Neural cell (in vitro differentiated cells): ENCODE measurements around the gene WDR70. TPM values are rescaled to one million over a fixed set of nuclear protein-coding genes. Genes with fewer than 3 reads are reported as not detected.
A peak's percentile ranks its signal among the peaks of the same experiment; 100 is the strongest.

Experiments used
- H2AFZ ChIP-seq: fragments of 200-600, 300-800 bp; sonication (generic), shearing (Covaris generic); 2 replicates; pipeline ENCODE4 v1.6.0; 2014; ENCODE audit warnings: low read depth, mild to moderate bottlenecking, antibody characterized with exemption, low read length, moderate library complexity
- H3F3A ChIP-seq: fragments of 200-600 bp; shearing (Covaris generic); 2 replicates; pipeline ENCODE4 v1.6.1; 2016; ENCODE audit warnings: mild to moderate bottlenecking, moderate library complexity, mixed read lengths, antibody characterized with exemption, low read length; ENCODE audit not compliant: insufficient read depth, poor library complexity, severe bottlenecking
- H3K27ac ChIP-seq: fragments of 200-600, 300-800 bp; sonication (generic), shearing (Covaris generic); 2 replicates; pipeline ENCODE4 v1.5.1; 2014; ENCODE audit warnings: mild to moderate bottlenecking, low read length, moderate library complexity
- H3K27me3 ChIP-seq: fragments of 300-800, 200-600 bp; sonication (generic), shearing (Covaris generic); 2 replicates; pipeline ENCODE4 v1.6.0; 2014; ENCODE audit warnings: mild to moderate bottlenecking, low read depth, low read length, moderate library complexity; ENCODE audit not compliant: insufficient read depth
- H3K36me3 ChIP-seq: fragments of 300-800, 200-600 bp; sonication (generic), shearing (Covaris generic); 2 replicates; pipeline ENCODE4 v1.5.1; 2014; ENCODE audit warnings: mild to moderate bottlenecking, antibody characterized with exemption, low read length, moderate library complexity; ENCODE audit not compliant: insufficient read depth
- H3K4me2 ChIP-seq: fragments of 300-800, 200-600 bp; sonication (generic), shearing (Covaris generic); 2 replicates; pipeline ENCODE4 v1.6.0; 2014; ENCODE audit warnings: mild to moderate bottlenecking, low read length
- H3K4me3 ChIP-seq: fragments of 300-800, 200-600 bp; sonication (generic), shearing (Covaris generic); 2 replicates; pipeline ENCODE4 v1.5.1; 2014; ENCODE audit warnings: mild to moderate bottlenecking, low read length, moderate library complexity
- H3K79me2 ChIP-seq: fragments of 200-600 bp; shearing (Covaris generic); replicated peaks from 2 replicates; pipeline ENCODE4 v1.6.0; 2014; ENCODE audit warnings: mild to moderate bottlenecking, low read length, moderate library complexity; ENCODE audit not compliant: insufficient read depth
- H3K9ac ChIP-seq: fragments of 300-800, 200-600 bp; sonication (generic), shearing (Covaris generic); 2 replicates; pipeline ENCODE4 v1.6.1; 2016; ENCODE audit warnings: mild to moderate bottlenecking, low read length, mixed read lengths
- H3K9me2 ChIP-seq: fragments of 200-600 bp; shearing (Covaris generic); 2 replicates; pipeline ENCODE4 v1.6.1; 2016; ENCODE audit warnings: mild to moderate bottlenecking, low read length, mixed read lengths; ENCODE audit not compliant: insufficient read depth
- H3K9me3 ChIP-seq: fragments of 200-600, 300-800 bp; sonication (generic), shearing (Covaris generic); 2 replicates; pipeline ENCODE4 v1.6.1; 2016; ENCODE audit warnings: mild to moderate bottlenecking, mixed run types, low read length, moderate library complexity, mixed read lengths
- H4K20me1 ChIP-seq: fragments of 200-600 bp; shearing (Covaris generic); 2 replicates; pipeline ENCODE4 v1.6.1; 2016; ENCODE audit warnings: mild to moderate bottlenecking, mixed run types; ENCODE audit not compliant: insufficient read depth
- EP300 ChIP-seq: fragments of 450-650 bp; conservative IDR thresholded peaks from 2 replicates; pipeline ENCODE4 v1.6.1; 2014; ENCODE audit warnings: antibody characterized with exemption, mild to moderate bottlenecking, moderate library complexity; ENCODE audit not compliant: poor library complexity, severe bottlenecking
- EZH2 ChIP-seq: fragments of 200-600, 300-800 bp; shearing (Covaris generic), sonication (generic); IDR thresholded peaks from 2 replicates; pipeline ENCODE4 v1.6.1; 2014; ENCODE audit warnings: antibody characterized with exemption, low read length, borderline replicate concordance, mild to moderate bottlenecking; ENCODE audit not compliant: insufficient read depth, poor library complexity, severe bottlenecking
- MXI1 ChIP-seq: fragments of 450-650 bp; conservative IDR thresholded peaks from 2 replicates; pipeline ENCODE4 v1.6.1; 2014; ENCODE audit warnings: antibody characterized with exemption, mild to moderate bottlenecking; ENCODE audit not compliant: poor library complexity, severe bottlenecking
- POLR2AphosphoS5 ChIP-seq: IDR thresholded peaks from 2 replicates; pipeline ENCODE4 v1.6.1; 2012
- RAD21 ChIP-seq: fragments of 450-650 bp; conservative IDR thresholded peaks from 2 replicates; pipeline ENCODE4 v1.6.1; 2014; ENCODE audit warnings: antibody characterized with exemption, mild to moderate bottlenecking, moderate library complexity
- SMC3 ChIP-seq: fragments of 450-650 bp; conservative IDR thresholded peaks from 2 replicates; pipeline ENCODE4 v1.6.1; 2014; ENCODE audit warnings: antibody characterized with exemption, mild to moderate bottlenecking, moderate library complexity; ENCODE audit not compliant: poor library complexity
- TAF1 ChIP-seq: IDR thresholded peaks from 2 replicates; pipeline ENCODE4 v1.6.1; 2012; ENCODE audit warnings: low read depth
- polyA plus RNA-seq: library from polyadenylated mRNA; depleted of rRNA; stranded (reverse); fragments of >200 nt; gene quantifications from 2 replicates; pipeline ENCODE4 v1.2.3, GENCODE V29; 2014
- TF ChIP-seq, protein P1 (sequence below): IDR thresholded peaks from 2 replicates; pipeline ENCODE4 v1.6.1; 2012; ENCODE audit warnings: borderline replicate concordance
- TF ChIP-seq, protein P2 (sequence below): fragments of 450-650 bp; IDR thresholded peaks from 2 replicates; pipeline ENCODE4 v1.5.1; 2014; ENCODE audit warnings: antibody characterized with exemption, mild to moderate bottlenecking, moderate library complexity; ENCODE audit not compliant: poor library complexity, severe bottlenecking

WDR70 gene
- polyA plus RNA-seq, 1 donor from 2014 or later = 40.9 TPM

DNA sequence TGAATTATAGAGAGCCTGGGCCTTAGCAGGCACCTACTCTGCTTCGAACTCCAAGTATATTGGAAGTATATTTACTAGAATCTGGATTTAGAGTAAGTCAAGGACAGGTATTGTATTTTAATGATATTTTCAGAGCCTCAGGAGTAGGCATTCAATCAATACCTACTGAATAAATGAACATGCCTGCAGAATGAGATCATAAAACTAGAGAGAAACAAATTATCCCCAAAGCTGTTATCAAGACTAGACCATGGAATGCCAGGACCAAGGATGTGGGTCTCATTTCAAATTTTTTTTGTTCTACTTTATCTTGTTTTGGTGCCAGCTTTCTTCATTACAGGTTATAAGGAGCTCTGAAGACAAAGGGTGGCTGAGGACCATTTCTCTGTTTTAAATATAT, 394.7 kb downstream of the WDR70 start:
- no peaks in the 10 kb centered on the region for H3K79me2 ChIP-seq
- no peaks in the 10 kb centered on the region for H3K27me3 ChIP-seq
- no peaks in the 10 kb centered on the region for H4K20me1 ChIP-seq
- H3F3A ChIP-seq = no peaks in the 10 kb centered on the region
- no peak overlapping the region for H3K4me3 ChIP-seq
- H3K9ac ChIP-seq = no peak overlapping the region
- TF ChIP-seq EP300 (no peak), POLR2AphosphoS5 (no peak), EZH2 (no peak), RAD21 (no peak), TAF1 (no peak), SMC3 (no peak), MXI1 (no peak)
- TF ChIP-seq, protein P1, sequence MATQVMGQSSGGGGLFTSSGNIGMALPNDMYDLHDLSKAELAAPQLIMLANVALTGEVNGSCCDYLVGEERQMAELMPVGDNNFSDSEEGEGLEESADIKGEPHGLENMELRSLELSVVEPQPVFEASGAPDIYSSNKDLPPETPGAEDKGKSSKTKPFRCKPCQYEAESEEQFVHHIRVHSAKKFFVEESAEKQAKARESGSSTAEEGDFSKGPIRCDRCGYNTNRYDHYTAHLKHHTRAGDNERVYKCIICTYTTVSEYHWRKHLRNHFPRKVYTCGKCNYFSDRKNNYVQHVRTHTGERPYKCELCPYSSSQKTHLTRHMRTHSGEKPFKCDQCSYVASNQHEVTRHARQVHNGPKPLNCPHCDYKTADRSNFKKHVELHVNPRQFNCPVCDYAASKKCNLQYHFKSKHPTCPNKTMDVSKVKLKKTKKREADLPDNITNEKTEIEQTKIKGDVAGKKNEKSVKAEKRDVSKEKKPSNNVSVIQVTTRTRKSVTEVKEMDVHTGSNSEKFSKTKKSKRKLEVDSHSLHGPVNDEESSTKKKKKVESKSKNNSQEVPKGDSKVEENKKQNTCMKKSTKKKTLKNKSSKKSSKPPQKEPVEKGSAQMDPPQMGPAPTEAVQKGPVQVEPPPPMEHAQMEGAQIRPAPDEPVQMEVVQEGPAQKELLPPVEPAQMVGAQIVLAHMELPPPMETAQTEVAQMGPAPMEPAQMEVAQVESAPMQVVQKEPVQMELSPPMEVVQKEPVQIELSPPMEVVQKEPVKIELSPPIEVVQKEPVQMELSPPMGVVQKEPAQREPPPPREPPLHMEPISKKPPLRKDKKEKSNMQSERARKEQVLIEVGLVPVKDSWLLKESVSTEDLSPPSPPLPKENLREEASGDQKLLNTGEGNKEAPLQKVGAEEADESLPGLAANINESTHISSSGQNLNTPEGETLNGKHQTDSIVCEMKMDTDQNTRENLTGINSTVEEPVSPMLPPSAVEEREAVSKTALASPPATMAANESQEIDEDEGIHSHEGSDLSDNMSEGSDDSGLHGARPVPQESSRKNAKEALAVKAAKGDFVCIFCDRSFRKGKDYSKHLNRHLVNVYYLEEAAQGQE = no peak
- TF ChIP-seq, protein P2, sequence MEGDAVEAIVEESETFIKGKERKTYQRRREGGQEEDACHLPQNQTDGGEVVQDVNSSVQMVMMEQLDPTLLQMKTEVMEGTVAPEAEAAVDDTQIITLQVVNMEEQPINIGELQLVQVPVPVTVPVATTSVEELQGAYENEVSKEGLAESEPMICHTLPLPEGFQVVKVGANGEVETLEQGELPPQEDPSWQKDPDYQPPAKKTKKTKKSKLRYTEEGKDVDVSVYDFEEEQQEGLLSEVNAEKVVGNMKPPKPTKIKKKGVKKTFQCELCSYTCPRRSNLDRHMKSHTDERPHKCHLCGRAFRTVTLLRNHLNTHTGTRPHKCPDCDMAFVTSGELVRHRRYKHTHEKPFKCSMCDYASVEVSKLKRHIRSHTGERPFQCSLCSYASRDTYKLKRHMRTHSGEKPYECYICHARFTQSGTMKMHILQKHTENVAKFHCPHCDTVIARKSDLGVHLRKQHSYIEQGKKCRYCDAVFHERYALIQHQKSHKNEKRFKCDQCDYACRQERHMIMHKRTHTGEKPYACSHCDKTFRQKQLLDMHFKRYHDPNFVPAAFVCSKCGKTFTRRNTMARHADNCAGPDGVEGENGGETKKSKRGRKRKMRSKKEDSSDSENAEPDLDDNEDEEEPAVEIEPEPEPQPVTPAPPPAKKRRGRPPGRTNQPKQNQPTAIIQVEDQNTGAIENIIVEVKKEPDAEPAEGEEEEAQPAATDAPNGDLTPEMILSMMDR = no peak
- no peaks in the 10 kb centered on the region for H3K9me2 ChIP-seq
- no peak overlapping the region for H3K27ac ChIP-seq
- H3K4me2 ChIP-seq = no peak overlapping the region
- H3K36me3 ChIP-seq = no peaks in the 10 kb centered on the region
- H3K9me3 ChIP-seq = peaks cover 5% of the 10 kb centered on the region
- no peak overlapping the region for H2AFZ ChIP-seq

DNA sequence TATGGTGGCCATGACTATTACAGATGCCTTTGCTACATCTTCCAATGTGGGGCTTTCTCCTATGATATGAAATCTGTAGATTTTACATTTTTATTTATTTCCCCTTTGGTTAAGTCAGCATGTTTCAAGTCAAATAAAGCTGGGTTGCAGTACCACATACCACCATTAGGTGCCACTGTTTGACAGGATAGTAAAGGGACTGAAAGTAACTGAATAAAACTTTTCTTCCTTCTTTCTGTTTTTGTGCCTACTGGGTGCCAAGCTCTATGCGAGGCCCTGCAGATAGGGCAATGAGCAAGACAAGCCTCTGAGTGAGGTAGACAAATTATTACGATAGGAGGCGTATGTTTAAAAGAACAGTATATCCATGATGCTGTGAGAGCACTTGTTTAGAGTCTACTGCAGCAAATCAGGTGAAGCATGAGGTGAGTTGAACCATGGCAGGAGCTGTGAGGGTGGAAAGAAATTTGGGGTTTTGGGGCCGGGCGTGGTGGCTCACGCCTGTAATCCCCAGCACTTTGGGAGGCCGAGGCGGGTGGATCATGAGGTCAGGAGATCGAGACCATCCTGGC, 395.9 kb downstream of the WDR70 start:
- H3K4me2 ChIP-seq = no peak overlapping the region
- no peaks in the 10 kb centered on the region for H3K9me2 ChIP-seq
- no peak overlapping the region for H3K9ac ChIP-seq
- H2AFZ ChIP-seq = no peak overlapping the region
- H3F3A ChIP-seq = no peaks in the 10 kb centered on the region
- peaks cover 5% of the 10 kb centered on the region for H3K9me3 ChIP-seq
- no peaks in the 10 kb centered on the region for H4K20me1 ChIP-seq
- no peaks in the 10 kb centered on the region for H3K27me3 ChIP-seq
- TF ChIP-seq, protein P1 = no peak
- TF ChIP-seq EP300 (no peak), MXI1 (no peak), TAF1 (no peak), SMC3 (no peak), RAD21 (peak; percentile 13), EZH2 (no peak), POLR2AphosphoS5 (no peak)
- TF ChIP-seq, protein P2 = peak; percentile 43
- no peak overlapping the region for H3K27ac ChIP-seq
- H3K36me3 ChIP-seq = no peaks in the 10 kb centered on the region
- no peak overlapping the region for H3K4me3 ChIP-seq
- H3K79me2 ChIP-seq = no peaks in the 10 kb centered on the region
